GM19193 (cell line): ENCODE data around the gene PRSS22.

Experiments
- POLR2A ChIP-seq: IDR thresholded peaks from 4 replicates; pipeline ENCODE4 v1.6.1; 2011; ENCODE audit not compliant: insufficient read depth, insufficient read length; ENCODE audit errors: extremely low read depth

Gene PRSS22

GRCh38 chr16:2857451-2858244 lies at the start of gene PRSS22:
TSS of gene PRSS22 (minus strand) at chr16:2858170. CDS start at chr16:2858104, 66 bp downstream.
- no peak for TF ChIP-seq POLR2A

GRCh38 chr16:2905988-2906387 lies 48.0 kb upstream of the PRSS22 start:
- TF ChIP-seq POLR2A = no peak

GRCh38 chr16:2905241-2905987 lies 47.4 kb upstream of the PRSS22 start:
- peak; percentile 89 for TF ChIP-seq POLR2A

- no peak for TF ChIP-seq POLR2A
Observed at GRCh38 chr16:2904922-2905240, 46.9 kb upstream of the PRSS22 start.

GRCh38 chr16:2904100-2904921 lies 46.3 kb upstream of the PRSS22 start:
- TF ChIP-seq POLR2A = peak; percentile 49

GRCh38 chr16:2902337-2903130 lies 44.6 kb upstream of the PRSS22 start:
- no peak for TF ChIP-seq POLR2A

- TF ChIP-seq POLR2A = no peak
Observed at GRCh38 chr16:2900526-2901075, 42.6 kb upstream of the PRSS22 start.

- TF ChIP-seq POLR2A = no peak
Observed at GRCh38 chr16:2899564-2900072, 41.6 kb upstream of the PRSS22 start.

- TF ChIP-seq POLR2A = no peak
Observed at GRCh38 chr16:2898831-2899563, 41.0 kb upstream of the PRSS22 start.

- no peak for TF ChIP-seq POLR2A
Observed at GRCh38 chr16:2897110-2897509, 39.1 kb upstream of the PRSS22 start.

GRCh38 chr16:2896480-2897010 lies 38.6 kb upstream of the PRSS22 start:
- no peak for TF ChIP-seq POLR2A

GRCh38 chr16:2895813-2896212 lies 37.8 kb upstream of the PRSS22 start:
- no peak for TF ChIP-seq POLR2A

GRCh38 chr16:2894231-2894630 lies 36.3 kb upstream of the PRSS22 start:
- TF ChIP-seq POLR2A = no peak
